ENCODE results near the gene SLC7A10.

Gene SLC7A10

GRCh38 chr19:33254245-33254824, 28.7 kb upstream of the SLC7A10 start:
- Histone ChIP-seq H3K27ac (no peak overlapping the region), H3K4me3 (no peak overlapping the region)
- TF ChIP-seq, protein P1, sequence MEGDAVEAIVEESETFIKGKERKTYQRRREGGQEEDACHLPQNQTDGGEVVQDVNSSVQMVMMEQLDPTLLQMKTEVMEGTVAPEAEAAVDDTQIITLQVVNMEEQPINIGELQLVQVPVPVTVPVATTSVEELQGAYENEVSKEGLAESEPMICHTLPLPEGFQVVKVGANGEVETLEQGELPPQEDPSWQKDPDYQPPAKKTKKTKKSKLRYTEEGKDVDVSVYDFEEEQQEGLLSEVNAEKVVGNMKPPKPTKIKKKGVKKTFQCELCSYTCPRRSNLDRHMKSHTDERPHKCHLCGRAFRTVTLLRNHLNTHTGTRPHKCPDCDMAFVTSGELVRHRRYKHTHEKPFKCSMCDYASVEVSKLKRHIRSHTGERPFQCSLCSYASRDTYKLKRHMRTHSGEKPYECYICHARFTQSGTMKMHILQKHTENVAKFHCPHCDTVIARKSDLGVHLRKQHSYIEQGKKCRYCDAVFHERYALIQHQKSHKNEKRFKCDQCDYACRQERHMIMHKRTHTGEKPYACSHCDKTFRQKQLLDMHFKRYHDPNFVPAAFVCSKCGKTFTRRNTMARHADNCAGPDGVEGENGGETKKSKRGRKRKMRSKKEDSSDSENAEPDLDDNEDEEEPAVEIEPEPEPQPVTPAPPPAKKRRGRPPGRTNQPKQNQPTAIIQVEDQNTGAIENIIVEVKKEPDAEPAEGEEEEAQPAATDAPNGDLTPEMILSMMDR (IDR thresholded peaks at IDR 0.05) = no peak
- no peak for DNase-seq (ENCODE audit: low spot score)

- TF ChIP-seq, protein P1 (IDR thresholded peaks at IDR 0.05) = no peak
- no peak for DNase-seq (ENCODE audit: low spot score)
- H3K27ac ChIP-seq = no peak overlapping the region
- no peak overlapping the region for H3K4me3 ChIP-seq
Measured at GRCh38 chr19:33252971-33253370, 27.3 kb upstream of the SLC7A10 start.

DNA sequence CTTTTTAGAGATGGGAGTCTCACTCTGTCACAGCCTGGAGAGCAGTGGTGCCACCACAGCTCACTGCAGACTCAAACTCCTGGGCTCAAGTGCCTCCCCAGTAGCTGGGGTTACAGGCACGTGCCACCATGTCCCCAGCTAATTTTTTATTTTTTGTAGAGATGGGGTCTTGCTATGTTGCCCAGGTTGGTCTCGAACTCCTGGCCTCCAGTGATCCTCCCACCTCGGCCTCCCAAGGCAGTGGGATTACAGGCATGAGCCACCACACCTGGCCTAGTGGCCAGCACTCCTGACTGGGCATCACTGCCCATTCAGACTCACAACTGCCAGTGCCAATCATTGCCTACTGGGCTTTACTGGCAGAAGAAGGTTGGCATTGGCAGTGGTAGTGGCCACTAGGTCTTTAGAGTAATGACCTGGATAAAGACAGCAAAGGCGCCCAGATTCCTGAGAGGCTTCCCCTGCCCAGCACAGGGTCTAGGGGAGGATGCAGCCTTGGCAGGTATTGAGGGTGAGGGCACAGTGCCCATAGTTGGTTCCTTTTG, 26.8 kb upstream of the SLC7A10 start:
- Histone ChIP-seq H3K27ac (no peak overlapping the region), H3K4me3 (no peak overlapping the region)
- TF ChIP-seq, protein P1 (IDR thresholded peaks at IDR 0.05) = no peak
- DNase-seq (ENCODE audit: low spot score) = no peak

DNA sequence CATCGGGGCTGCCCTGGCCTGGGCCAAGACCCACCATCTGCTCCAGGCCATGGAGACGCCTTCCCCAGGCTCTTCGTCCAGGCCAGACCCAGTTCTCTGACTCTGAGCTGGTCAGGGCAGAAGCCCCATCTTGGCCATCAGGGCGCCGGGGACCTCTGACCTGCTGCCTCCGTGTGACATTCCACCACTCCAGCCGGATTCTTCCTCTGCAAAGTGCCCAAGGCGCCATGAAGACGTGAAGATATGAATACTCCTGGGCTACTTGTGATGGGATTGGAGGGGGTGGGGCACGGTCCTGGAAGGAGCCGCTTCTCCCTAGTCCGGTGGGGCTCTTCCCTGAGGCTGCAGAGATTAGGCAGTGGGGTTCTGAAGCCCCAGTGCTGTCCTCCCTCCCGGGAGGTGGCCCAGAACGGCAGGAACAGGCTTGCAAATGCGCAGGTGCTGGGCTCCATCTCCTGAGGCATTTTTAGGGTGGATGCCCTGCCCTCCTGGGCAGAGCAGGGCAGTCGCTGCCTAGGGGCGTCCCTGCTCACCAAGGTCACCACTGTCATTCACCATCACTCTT, 26.0 kb upstream of the SLC7A10 start:
- TF ChIP-seq, protein P1 (IDR thresholded peaks at IDR 0.05) = no peak
- no peak for DNase-seq (ENCODE audit: low spot score)
- H3K27ac ChIP-seq = no peak overlapping the region
- H3K4me3 ChIP-seq = no peak overlapping the region

DNA sequence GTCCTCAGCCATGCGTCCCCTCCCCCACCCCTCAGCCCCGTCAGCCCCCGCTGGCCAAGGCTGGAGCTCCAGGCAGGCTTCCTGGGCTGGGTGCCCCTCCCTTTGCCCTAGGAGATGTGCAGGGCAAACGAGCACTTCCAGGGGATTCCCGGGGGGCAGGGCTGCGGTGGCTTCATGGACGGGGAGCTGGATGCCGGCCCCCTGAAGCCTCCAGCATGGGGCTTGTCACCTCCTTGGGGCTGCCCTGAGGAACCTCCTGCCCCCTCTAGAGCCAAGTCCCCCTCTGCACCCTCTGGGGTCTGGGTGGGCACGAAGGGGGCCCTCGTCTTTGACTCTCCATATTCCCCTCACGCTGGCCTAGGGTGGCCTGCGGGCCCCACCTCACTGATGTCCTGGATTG, 25.4 kb upstream of the SLC7A10 start:
- Histone ChIP-seq H3K4me3 (no peak overlapping the region), H3K27ac (no peak overlapping the region)
- no peak for DNase-seq (ENCODE audit: low spot score)
- TF ChIP-seq, protein P1 (IDR thresholded peaks at IDR 0.05) = no peak

DNA sequence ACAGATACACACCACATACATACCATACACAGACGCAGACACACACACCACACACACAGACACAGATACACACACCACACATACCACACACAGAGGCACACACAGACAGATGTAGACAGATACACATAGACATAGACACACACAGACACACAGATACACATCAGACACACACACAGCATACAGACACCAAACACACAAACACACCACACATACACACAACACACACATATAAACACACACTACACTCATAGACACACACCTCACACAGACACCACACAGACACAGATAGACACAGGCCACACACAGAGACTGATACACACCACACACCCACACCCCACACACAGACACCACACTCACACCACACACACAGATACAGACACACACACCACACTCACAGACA, 24.9 kb upstream of the SLC7A10 start:
- no peak for DNase-seq (ENCODE audit: low spot score)
- H3K4me3 ChIP-seq = no peak overlapping the region
- TF ChIP-seq, protein P1 (IDR thresholded peaks at IDR 0.05) = no peak
- no peak overlapping the region for H3K27ac ChIP-seq

GRCh38 chr19:33249740-33250366, 24.2 kb upstream of the SLC7A10 start:
- no peak for DNase-seq (ENCODE audit: low spot score)
- Histone ChIP-seq H3K4me3 (no peak overlapping the region), H3K27ac (no peak overlapping the region)
- TF ChIP-seq, protein P1 (IDR thresholded peaks at IDR 0.05) = no peak

All from coronary artery (tissue), 2 donors.